ENCODE measurements around the gene CRB2.

DNA sequence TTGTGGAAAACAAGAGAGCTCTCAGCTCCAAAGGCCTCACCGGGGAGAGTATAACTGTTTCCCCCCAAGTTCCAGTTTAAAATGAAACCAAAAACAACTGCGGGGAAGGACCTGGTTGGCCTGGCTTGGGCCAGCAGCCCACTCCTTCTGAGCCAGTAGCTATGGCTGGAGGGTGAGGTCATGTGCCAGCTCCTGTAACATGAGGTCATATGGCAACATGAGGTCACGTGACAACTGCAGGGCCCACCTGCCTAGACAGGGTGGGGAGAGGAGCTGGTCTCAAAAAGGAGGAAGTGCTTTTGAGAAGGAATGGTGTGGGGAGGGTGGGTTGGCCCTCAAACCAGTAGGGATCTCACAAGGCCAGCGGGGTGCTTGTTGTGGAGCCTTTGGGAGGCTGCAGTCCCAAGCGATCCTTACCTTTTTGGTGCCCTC, 29.3 kb upstream of the CRB2 start:
- no peak for TF ChIP-seq CTCF (IDR thresholded peaks at IDR 0.05)
- TF ChIP-seq POLR2A (IDR thresholded peaks at IDR 0.05), result no peak

Data from adrenal gland (tissue), 5 donors.